ENCODE data around the gene AGPAT2.

DNA sequence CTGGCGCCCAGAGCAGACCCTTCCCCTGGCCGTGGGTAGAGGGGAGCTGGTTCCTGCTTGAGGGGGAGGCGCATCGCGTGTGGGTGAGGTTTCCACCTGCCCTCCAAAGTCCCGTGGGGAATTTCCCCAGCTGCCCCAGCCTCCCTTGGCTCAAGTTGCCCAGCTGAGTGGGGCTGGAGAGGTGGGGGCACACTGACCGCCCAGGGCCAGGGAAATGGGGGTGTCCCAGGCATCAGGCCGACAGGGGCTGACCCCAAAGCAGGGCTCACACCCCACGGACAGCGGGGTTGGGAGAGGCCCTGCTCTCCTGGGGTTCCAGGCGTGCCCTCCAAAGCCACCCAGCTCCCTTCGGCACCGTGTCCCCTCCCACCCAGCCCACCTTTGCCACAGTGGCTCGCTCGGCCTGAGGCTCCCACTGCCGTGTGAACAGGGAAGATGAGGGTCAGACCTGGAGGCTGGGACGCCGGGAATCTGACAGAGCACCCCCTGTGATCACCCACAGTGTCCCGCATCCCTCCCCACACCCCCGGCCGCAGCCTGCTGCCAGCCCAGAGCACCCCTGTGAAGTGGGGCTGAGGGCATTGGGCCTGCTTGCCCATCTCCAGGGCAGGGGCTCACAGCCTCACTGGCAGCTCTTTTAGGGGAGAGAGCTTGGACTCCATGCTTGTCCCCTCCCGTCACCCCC lies 25.5 kb downstream of the AGPAT2 start:
- TF ChIP-seq POLR2A (IDR thresholded peaks at IDR 0.05), result no peak
- TF ChIP-seq, protein P1, sequence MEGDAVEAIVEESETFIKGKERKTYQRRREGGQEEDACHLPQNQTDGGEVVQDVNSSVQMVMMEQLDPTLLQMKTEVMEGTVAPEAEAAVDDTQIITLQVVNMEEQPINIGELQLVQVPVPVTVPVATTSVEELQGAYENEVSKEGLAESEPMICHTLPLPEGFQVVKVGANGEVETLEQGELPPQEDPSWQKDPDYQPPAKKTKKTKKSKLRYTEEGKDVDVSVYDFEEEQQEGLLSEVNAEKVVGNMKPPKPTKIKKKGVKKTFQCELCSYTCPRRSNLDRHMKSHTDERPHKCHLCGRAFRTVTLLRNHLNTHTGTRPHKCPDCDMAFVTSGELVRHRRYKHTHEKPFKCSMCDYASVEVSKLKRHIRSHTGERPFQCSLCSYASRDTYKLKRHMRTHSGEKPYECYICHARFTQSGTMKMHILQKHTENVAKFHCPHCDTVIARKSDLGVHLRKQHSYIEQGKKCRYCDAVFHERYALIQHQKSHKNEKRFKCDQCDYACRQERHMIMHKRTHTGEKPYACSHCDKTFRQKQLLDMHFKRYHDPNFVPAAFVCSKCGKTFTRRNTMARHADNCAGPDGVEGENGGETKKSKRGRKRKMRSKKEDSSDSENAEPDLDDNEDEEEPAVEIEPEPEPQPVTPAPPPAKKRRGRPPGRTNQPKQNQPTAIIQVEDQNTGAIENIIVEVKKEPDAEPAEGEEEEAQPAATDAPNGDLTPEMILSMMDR (IDR thresholded peaks at IDR 0.05), result no peak
